NCI-H2171 treated with DMSO at 0.1 percent for 48 hours (cell line): ENCODE data around the gene DDX42.
A peak's percentile ranks its signal among the peaks of the same experiment; 100 is the strongest.
"Not testable (repeated sequence)": the region's sequence is repeated elsewhere in the genome, so short reads cannot be mapped to it uniquely, and the experiment has no call there.

Experiments used
- DNase-seq: peaks from one replicate; lab custom pipeline; 2025; lab: John Stamatoyannopoulos, UW

DDX42 gene

DNA sequence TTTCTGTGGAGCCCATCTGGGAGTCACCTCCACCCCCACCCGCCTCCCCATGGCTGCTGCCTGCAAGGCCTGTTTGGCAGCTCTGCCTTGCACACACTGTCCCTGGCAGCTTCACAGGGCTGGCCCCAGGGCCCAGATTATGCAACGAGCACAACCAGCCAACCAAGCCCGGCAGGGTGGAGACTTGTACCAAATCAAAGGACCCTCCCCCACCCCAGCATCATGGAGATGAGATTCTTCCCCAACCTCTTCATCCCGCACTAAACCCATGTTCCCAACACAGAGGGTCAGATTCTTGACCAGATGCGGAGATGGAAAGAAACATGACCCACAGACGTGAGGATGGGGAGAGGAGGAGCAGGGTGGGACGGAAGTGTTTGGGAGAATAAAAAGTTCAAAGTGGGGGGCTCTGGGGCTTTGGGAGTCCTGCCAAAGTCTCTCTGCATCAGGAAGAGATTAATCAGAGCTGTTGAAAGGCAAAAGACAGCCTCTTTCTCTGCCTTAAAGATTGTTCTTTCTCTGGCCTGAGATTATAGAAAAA lies 64.7 kb downstream of the DDX42 start:
- no peak for DNase-seq

- no peak for DNase-seq
These were observed 66.8 kb downstream of the DDX42 start for GRCh38 chr17:63840591-63841349.

DNA sequence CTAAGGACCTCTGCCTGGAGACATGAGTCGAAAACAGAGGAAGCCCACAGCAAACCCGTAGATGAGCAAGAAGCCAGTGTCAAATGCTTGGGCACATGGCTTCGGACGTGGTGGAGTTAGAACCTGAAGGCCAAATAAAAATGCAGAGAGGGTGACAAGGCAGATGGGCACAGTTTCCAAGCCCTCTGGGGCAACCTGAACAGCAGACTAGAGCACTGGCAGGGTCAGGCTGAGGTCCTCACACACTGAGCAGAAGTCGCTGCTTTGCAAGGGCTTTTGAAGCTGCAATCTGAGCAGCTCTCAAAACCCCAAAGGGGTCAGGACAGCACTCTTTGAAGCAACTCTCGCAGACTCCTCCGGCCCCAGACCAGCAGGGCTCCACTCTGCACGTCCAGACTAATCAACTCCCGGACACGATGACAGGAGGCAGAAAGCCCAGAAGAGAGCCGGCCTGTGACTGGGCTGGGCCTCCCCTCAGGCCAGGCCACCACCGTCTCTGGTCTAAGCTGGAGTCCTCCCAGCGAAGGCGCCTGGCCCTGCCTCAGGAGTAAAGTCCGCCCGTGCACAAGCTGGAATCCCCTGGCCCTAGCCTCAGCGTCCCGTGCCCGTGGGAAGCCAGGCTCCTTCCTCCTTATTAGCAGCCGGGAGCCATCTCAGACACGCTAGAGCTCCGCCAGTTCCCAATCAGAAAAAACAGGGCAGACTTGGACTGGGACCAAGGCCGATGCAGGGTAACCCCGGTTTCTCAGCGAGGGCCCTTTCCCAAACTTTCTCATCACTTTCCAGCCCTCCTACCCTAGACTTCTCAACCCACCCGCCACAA lies 67.6 kb downstream of the DDX42 start:
- DNase-seq, result peak; percentile 39

DNA sequence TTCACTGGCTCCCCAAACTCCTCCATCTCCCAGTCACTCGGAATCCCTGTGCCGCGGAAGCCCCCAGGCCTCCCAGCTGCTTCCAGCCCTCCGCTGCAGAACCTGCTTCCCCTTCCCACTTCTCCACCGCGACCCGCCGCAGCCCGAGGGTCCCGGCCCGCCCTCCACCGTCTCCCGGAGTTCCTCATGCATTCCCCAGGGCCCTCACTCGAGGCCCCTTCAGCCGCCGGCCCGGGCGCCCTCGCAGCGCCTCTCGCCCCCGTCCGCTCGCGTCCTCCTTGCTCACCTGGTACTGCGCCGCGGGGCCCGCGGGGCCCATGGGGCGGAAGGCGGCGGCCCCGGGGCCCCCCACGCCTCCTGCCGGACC lies 68.2 kb downstream of the DDX42 start:
- DNase-seq, result peak; percentile 56

DNA sequence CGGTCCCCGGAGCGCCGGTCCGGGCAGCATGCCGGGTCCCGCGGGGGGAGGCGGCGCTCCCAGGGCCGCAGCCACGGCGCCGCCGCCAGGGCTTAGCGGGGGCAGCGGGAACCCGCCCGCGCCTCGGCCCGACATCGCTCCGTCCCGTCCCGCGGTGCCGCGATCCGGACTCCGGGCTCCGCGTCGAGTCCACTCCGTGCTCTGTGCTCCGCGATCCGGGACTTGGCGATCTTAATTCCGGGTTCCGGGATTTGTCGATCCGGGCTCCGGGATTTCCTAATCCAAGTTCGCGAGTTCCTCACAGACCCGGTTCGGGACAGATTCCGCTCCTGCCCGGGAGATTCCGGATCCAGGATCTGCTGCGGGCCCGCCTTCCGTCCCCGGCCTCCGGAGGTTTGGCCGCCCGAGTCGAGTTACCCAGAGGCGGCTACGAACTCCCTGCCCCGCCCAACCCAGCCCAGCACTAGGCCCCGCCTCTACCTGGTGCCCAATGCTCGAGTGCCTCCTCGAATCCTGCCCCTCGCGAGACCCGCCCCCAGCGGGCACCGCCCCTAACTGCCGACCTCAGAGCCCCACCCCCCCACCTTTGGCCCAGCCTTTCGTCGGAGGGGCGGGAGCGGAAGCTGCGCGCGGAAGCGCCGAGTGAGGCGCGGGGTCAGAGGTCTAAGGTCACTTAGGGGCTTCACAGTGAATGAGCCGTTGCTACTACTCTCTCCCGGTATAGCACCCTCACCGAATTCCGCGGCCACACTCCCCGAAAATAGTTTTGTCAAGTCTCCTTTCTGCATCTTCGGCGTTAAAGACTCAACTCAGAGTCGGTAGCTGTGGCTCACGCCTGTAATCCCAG lies 68.8 kb downstream of the DDX42 start, which contains the start of gene SMARCD2:
Gene SMARCD2 (minus strand): TSS at position 146 of the 847 bp plus-strand sequence. CDS start 11 bp downstream, at position 135.
- peak; percentile 97 for DNase-seq

DNA sequence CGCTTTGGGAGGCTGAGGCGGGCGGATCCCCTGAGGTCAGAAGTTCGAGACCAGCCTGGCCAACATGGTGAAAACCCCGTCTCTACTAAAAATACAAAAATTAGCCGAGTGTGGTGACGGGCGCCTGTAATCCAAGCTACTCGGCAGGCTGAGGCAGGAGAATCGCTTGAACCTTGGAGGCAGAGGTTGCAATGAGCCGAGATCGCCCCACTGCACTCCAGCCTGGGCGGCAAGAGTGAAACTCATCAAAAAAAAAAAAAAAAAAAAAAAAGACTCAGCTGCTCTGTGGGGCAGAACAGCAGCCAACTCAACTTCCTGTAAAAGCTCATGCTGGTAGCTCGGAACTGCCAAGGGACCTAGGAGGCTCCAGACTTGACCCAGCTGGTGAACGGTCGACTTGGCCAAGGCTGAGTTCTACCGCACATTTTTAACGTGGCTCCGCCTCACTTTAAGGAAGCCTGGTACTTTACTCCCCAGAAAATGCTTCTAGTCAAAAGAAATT lies 69.5 kb downstream of the DDX42 start:
- peak; percentile 38 for DNase-seq

- DNase-seq, result no peak
These were observed 70.1 kb downstream of the DDX42 start for GRCh38 chr17:63843910-63844677.

DNA sequence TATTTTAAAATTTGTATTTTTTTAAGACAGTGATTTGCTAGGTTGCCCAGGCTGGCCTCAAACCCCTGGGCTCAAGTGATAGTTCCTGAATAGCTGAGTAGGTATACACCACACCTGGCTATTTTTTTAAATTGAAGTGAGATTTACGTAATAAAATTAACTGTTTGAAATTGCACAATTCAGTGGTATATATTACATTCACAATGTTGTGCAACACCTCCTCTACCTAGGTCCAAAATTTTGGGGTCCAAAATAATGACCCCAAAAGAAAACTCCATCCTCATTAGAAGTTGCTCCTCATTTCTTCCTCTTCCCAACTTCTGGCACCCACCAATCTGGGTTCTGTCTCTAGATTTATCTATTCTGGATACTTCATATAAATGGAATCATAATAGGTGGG lies 71.5 kb downstream of the DDX42 start:
- no peak for DNase-seq

GRCh38 chr17:63847525-63848249 lies 73.7 kb downstream of the DDX42 start:
- no peak for DNase-seq

GRCh38 chr17:63848834-63849689 lies 75.1 kb downstream of the DDX42 start:
- no peak for DNase-seq

GRCh38 chr17:63850401-63850800 lies 76.4 kb downstream of the DDX42 start:
- no peak for DNase-seq

- DNase-seq, result no peak
These were observed 79.3 kb downstream of the DDX42 start for GRCh38 chr17:63853260-63853659.

- DNase-seq, result no peak
These were observed 80.7 kb downstream of the DDX42 start for GRCh38 chr17:63854709-63855108.

GRCh38 chr17:63855185-63855584 lies 81.2 kb downstream of the DDX42 start:
- no peak for DNase-seq

DNA sequence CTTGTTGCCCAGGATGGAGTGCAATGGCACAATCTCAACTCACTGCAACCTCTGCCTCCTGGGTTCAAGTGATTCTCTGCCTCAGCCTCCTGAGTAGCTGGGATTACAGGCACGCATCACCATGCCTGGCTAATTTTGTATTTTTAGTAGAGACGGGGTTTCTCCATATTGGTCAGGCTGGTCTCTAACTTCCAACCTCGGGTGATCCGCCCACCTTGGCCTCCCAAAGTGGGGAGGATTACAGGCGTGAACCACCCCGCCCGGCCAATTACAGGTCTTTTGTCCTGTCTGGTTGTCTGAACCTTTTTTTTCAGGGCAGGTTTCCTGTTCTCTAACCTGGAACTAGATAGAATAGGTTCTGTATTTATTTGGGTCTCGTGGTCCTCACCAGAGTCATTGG lies 82.5 kb downstream of the DDX42 start:
- DNase-seq, result not testable (repeated sequence)

GRCh38 chr17:63859257-63859656 lies 85.3 kb downstream of the DDX42 start:
- no peak for DNase-seq

DNA sequence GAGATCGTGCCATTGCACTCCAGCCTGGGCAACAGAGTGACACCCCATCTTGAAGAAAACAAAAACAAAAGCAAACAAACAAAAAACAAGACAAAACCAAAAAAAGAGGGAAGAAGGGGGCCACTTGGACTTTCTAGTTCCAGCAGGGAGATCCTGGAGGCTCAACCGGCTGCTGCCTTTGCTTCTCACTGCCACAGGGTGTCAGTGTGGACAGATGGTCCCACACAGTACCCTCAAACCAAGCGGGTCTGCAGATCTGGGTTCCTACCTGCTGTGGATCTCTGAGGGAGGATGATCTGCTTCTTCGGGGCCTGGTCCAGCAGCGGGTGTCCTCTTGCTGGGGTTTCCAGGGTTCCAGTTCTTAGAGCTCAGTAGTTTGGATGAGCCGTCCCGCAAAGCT lies 92.7 kb downstream of the DDX42 start:
- DNase-seq, result not testable (repeated sequence)
